Naive thymus-derived CD8-positive, alpha-beta T cell (primary cell): ENCODE measurements around the gene DIPK1B. TPM values are rescaled to one million over a fixed set of nuclear protein-coding genes. Genes with fewer than 3 reads are reported as not detected.
"Not testable (repeated sequence)": the region's sequence is repeated elsewhere in the genome, so short reads cannot be mapped to it uniquely, and the experiment has no call there.

Experiments used
- ATAC-seq, 2 donors: fragments of 150-1000 bp; cut with Tn5 transposase in 1 of 2; sonication (Bioruptor Pico), chemical (Tn5 transposase) in 1 of 2; 1 replicate in 1 of 2; 2 replicates in 1 of 2; pipeline ENCODE4 v1.10.0; 2021; ENCODE audit warnings: mild to moderate bottlenecking in 2 of 2, moderate library complexity in 2 of 2
- POLR2A ChIA-PET: fragments of 350-600 bp; sonication (Branson Sonifier 250); formaldehyde crosslinking; loops from one replicate; lab custom pipeline; 2021; ENCODE audit warnings: antibody characterized with exemption; lab: Charles Lee
- DNase-seq, 10 donors: peaks; one replicate each; pipeline versions ENCODE4 v3.0.0 to v3.0.0-alpha.2; 2020 to 2022
- H3K27ac Mint-ChIP-seq, 10 donors: one replicate each; pipeline ENCODE4 v1.8.0; 2020 to 2022; ENCODE audit warnings: mild to moderate bottlenecking in 10 of 10, mixed read lengths in 10 of 10, moderate library complexity in 4 of 10, inconsistent platforms in 1 of 10
- H3K27me3 Mint-ChIP-seq, 5 donors: one replicate each; pipeline ENCODE4 v1.8.0; 2021 to 2022; ENCODE audit warnings: mixed read lengths in 5 of 5
- H3K36me3 Mint-ChIP-seq, 3 donors: one replicate each; pipeline ENCODE4 v1.8.0; 2020 to 2022; ENCODE audit warnings: mixed read lengths in 3 of 3, mild to moderate bottlenecking in 2 of 3, inconsistent platforms in 1 of 3
- H3K4me1 Mint-ChIP-seq, 4 donors: one replicate each; pipeline ENCODE4 v1.8.0; 2021 to 2022; ENCODE audit warnings: mixed read lengths in 4 of 4
- H3K4me3 Mint-ChIP-seq, 10 donors: one replicate each; pipeline ENCODE4 v1.8.0; 2020 to 2022; ENCODE audit warnings: mild to moderate bottlenecking in 10 of 10, mixed read lengths in 10 of 10, moderate library complexity in 6 of 10, inconsistent platforms in 1 of 10
- H3K9me3 Mint-ChIP-seq, 9 donors: one replicate each; pipeline ENCODE4 v1.8.0; 2020 to 2022; ENCODE audit warnings: mixed read lengths in 9 of 9, mild to moderate bottlenecking in 3 of 9, inconsistent platforms in 1 of 9, moderate library complexity in 1 of 9
- polyA plus RNA-seq, 3 donors: library from polyadenylated mRNA; unstranded; fragments of 300-500 nt; fragmentation: Illumina TruSeq; gene quantifications; one replicate each; pipeline ENCODE4 v1.2.3, GENCODE V29; 2021
- total RNA-seq, 8 experiments: library from RNA in 2 of 8; stranded (reverse) in 2 of 8; gene quantifications; one replicate each; pipeline ENCODE4 v1.2.3 and lab custom pipeline; 2021 to 2026

The DIPK1B gene
- total and polyA plus RNA-seq, 5 experiments from 2014 or later = 0.07 to 1.1 (median 0.58) TPM; not detected in 2

DNA sequence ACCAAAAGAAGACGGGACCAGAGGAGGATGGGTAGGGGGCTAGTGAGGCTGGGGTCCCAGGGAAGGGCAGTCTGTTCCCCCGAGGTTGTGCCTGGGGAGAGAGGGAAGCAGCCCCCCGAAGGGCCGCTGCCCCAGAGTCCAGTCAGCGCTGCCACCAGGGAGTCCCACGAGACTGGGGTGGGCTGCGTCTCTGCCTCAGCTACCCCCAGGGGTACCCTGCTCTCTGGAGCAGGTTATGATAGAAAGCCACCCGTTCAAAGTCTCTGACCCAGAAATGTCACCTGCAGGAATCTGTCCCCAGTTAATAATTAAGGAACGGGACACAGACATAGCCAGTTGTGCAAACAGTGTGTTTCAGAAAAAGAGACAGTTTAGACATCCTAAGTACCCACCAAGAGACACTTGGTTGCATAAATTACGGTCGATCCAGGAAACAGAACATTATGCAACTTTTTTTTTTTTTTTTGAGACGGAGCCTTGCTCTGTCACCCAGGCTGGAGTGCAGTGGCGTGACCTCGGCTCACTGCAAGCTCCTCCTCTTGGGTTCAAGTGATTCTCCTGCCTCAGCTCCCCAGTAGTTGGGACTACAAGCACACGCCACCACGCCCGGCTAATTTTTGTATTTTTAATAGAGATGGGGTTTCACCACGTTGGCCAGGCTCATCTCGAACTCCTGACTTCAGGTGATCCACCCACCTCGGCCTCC lies 14.4 kb upstream of the DIPK1B start:
- Mint-ChIP-seq H3K27me3 (peaks cover 0 to 10% (median 0%) of the 10 kb centered on the region in 5 donors), H3K9me3 (no peaks in the 10 kb centered on the region), H3K36me3 (no peaks in the 10 kb centered on the region), H3K27ac (no peak overlapping the region), H3K4me3 (peak overlapping the region in 2 of 10 donors; percentile 33 to 54), H3K4me1 (peaks cover 14 to 45% (median 35%) of the 10 kb centered on the region in 4 donors)
- POLR2A ChIA-PET = interaction anchor here (0.7 to 1.9 kb wide), 2 partner anchors 30 to 31 kb away, joined by 3 to 5 read pairs; no protein-coding TSS in a partner anchor
- ATAC-seq = no peak
- DNase-seq = no peak

DNA sequence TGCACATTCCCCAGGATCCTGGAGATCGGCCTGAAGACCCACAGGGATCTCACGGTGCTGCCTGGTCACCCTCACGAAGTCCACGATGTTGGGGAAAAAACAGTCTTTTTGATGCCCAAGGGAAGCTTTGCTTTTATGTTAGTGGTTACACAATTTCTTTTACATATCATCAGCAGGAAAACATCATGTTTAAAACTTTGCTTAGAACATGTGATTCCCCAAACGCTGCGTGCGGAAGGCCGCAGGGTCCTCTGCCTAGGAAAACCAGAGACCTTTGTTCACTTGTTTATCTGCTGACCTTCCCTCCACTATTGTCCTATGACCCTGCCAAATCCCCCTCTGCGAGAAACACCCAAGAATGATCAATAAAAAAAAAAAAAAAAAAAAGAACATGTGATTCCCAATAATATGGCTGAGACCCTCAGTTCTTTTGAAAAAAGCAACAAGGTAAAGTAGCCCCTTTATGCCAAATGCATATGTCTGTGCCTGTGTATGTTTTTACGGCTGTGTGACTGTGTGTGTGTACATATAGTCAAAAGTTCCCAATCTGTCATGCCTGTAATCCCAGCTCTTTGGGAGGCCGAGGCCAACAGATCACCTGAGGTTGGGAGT lies 13.6 kb upstream of the DIPK1B start:
- Mint-ChIP-seq H3K9me3 (no peaks in the 10 kb centered on the region), H3K27ac (peak overlapping the region in 1 of 10 donors; percentile 59), H3K27me3 (peaks cover 0 to 7% (median 0%) of the 10 kb centered on the region in 5 donors), H3K4me1 (peaks cover 14 to 45% (median 39%) of the 10 kb centered on the region in 4 donors), H3K36me3 (no peaks in the 10 kb centered on the region), H3K4me3 (peak overlapping the region in 2 of 10 donors; percentile 31 to 55)
- ATAC-seq (no peak), DNase-seq (no peak)
- POLR2A ChIA-PET = interaction anchor here (0.6 to 1.1 kb wide), 3 partner anchors 29 to 65 kb away, joined by 3 to 4 read pairs (median 4); no protein-coding TSS in a partner anchor

DNA sequence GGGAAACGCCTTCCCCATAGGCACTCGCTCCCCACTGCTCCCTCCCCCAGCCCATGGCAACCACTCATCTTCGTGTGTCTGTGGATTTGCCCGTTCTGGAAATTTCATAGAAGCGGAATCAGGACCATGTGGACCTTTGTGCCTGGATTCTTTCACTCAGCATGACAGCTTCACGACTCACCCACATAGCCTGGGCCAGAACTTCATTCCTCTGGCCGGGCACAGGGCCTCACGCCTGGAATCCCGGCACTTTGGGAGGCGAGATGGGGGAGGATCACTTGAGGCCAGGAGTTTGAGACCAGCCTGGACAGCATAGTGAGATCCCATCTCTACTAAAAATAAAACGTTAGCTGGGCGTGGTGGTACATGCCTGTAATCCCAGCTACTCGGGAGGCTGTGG lies 12.1 kb upstream of the DIPK1B start:
- peaks cover 14 to 42% (median 39%) of the 10 kb centered on the region in 4 donors for H3K4me1 Mint-ChIP-seq
- peak overlapping the region in 7 of 10 donors; percentile 18 to 96 (median 88) for H3K27ac Mint-ChIP-seq
- ATAC-seq = no peak
- peaks cover 0 to 7% (median 0%) of the 10 kb centered on the region in 5 donors for H3K27me3 Mint-ChIP-seq
- peak overlapping the region in 4 of 10 donors; percentile 14 to 87 (median 80) for H3K4me3 Mint-ChIP-seq
- no peaks in the 10 kb centered on the region for H3K36me3 Mint-ChIP-seq
- POLR2A ChIA-PET = interaction anchor here (0.7 to 2.7 kb wide), 3 partner anchors 14 to 397 kb away, joined by 4 to 19 read pairs (median 4); no protein-coding TSS in a partner anchor
- no peak for DNase-seq
- no peaks in the 10 kb centered on the region for H3K9me3 Mint-ChIP-seq

DNA sequence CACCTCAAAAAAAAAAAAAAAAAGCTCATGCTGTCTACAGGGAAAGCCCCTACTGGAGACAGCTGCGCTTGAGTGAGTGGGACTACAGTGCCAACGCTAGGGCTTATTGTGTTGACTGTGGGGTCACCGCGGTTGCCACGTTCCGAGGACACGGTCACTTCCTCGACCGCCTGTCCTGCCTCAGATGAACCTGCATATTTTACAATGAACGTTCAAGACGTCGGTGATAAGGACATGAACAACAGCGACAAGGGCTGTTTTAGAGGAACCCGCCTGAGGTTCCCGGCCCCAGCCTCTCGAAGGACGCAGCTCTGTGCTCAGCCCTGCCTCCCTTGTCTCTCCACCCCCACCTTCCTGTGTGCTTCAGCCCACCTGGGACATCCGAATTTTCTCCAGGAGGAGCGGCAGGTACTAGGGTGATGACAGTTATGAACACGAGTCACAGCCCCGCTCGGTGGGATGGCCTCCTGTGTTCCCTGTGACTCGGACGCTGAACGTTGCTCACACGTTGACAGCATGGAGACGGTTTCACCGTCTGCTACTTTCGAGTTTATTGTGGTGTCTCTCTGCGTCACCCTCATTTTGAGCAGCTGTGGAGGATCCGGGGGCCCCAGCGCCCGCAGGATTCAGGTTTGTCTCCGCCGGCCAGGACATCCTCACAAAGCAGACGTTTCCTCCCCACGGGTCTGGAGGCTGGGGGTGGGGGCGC lies 11.3 kb upstream of the DIPK1B start:
- DNase-seq = peak in 9 of 10 donors; percentile 31 to 77 (median 65)
- H3K4me3 Mint-ChIP-seq = peak overlapping the region; percentile 73 to 90 (median 85)
- H3K27me3 Mint-ChIP-seq = peaks cover 0 to 7% (median 0%) of the 10 kb centered on the region in 5 donors
- H3K9me3 Mint-ChIP-seq = no peaks in the 10 kb centered on the region
- POLR2A ChIA-PET = interaction anchor here (0.7 to 2.7 kb wide), 4 partner anchors 13 to 1013 kb away, joined by 4 to 19 read pairs (median 4); no protein-coding TSS in a partner anchor
- peaks cover 14 to 43% (median 33%) of the 10 kb centered on the region in 4 donors for H3K4me1 Mint-ChIP-seq
- peak; percentile 84 for ATAC-seq
- peak overlapping the region; percentile 82 to 96 (median 95) for H3K27ac Mint-ChIP-seq
- H3K36me3 Mint-ChIP-seq = no peaks in the 10 kb centered on the region

DNA sequence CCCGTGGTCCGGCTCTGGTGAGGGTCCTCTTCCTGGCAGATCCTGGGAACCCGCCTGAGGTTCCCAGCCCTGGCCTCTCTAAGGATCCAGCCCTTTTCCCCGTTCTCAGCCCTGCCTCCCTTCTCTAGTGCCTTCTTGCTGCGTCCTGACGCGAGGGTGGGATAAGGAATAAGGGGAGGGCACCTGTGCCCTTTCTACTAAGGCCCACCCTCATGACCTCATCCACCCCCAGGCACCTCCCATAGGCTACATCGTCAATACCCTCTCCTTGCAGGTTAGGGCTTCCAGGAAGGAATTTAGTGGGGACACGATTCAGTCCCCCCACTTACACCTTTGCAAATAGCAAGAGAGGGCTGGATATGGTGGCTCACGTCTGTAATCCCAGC lies 10.7 kb upstream of the DIPK1B start:
- ATAC-seq = no peak
- POLR2A ChIA-PET = interaction anchor here (0.7 to 2.7 kb wide), 4 partner anchors 13 to 160 kb away, joined by 3 to 19 read pairs (median 5); no protein-coding TSS in a partner anchor
- Mint-ChIP-seq H3K4me3 (peak overlapping the region; percentile 73 to 90 (median 85)), H3K27me3 (peaks cover 0 to 7% (median 0%) of the 10 kb centered on the region in 5 donors), H3K4me1 (peaks cover 14 to 43% (median 31%) of the 10 kb centered on the region in 4 donors), H3K27ac (peak overlapping the region in 9 of 10 donors; percentile 82 to 96 (median 95)), H3K9me3 (no peaks in the 10 kb centered on the region), H3K36me3 (no peaks in the 10 kb centered on the region)
- DNase-seq = no peak

DNA sequence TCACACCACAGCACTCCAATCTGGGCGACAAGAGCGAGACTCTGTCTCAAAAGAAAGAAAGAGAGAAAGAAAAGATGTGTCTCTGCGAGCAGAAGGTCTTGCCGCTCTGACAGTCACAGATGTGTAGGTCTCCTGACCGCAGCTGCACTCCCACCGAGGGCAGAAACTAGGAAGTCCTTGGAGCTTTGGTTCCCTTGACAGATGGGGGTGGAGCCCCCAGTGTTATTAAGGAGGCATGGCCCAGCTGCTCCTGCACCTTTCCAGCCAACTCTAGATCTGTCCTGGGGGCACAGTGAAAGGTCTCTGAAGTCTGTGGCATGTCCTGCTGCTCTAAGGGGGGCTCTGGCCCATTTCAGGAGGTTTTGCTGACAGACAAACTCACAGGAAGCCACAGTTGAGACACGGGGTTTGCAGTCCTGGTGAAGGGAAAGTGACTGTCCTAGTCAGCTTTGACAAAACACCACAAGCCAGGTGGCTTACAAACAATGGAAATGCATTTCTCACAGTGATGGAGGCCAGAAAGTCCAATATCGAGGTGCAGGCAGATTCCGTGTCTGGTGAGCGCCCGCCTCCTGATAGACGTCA lies 9.0 kb upstream of the DIPK1B start:
- Mint-ChIP-seq H3K4me3 (no peak overlapping the region), H3K27ac (peak overlapping the region in 5 of 10 donors; percentile 6 to 67 (median 28)), H3K9me3 (no peaks in the 10 kb centered on the region), H3K27me3 (peaks cover 0 to 3% (median 0%) of the 10 kb centered on the region in 5 donors), H3K36me3 (no peaks in the 10 kb centered on the region), H3K4me1 (peaks cover 11 to 33% (median 19%) of the 10 kb centered on the region in 4 donors)
- DNase-seq (no peak), ATAC-seq (no peak)
- POLR2A ChIA-PET = interaction anchor here (1.0 kb wide), 2 partner anchors 16 to 23 kb away, joined by 3 read pairs; no protein-coding TSS in a partner anchor

DNA sequence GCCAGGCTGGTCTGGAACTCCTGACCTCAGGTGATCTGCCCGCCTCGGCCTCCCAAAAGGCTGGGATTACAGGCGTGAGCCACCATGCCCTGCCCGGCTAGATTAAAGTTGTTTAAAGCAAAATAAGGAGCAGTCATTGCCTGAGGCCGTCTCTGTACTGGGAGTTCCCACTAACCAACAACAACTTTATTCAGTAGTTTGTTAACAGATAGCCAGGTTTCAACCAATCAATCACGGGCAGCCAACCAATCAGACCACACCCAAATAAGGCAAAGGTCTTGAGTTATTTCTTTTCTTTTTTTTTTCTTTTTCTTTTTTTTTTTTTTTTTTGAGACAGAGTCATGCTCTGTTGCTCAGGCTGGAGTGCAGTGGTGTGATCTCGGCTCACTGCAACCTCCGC lies 7.6 kb upstream of the DIPK1B start:
- H3K4me1 Mint-ChIP-seq = peaks cover 11 to 32% (median 18%) of the 10 kb centered on the region in 4 donors
- H3K27ac Mint-ChIP-seq, ATAC-seq, H3K9me3 Mint-ChIP-seq, POLR2A ChIA-PET, H3K27me3 Mint-ChIP-seq, DNase-seq, H3K4me3 Mint-ChIP-seq, H3K36me3 Mint-ChIP-seq: not testable (repeated sequence)

DNA sequence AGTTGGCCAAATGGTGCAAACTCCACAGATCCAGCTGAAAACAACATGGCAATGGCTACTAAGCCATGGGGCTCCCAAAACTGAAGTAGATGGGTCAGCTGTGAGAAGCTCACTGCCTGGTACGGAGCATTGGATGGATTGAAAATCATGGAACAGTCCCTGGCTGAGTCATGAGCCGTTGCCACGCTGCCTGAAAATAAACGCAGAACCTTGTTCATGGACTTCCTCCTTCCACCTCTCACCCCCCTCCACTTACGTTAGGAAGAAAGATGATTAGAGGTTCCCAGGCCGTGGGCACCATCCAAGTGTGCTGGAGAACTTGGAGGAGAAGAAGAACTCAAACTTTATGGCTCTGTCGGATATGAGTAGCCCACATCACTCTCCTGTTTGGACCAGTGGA lies 6.8 kb upstream of the DIPK1B start:
- POLR2A ChIA-PET = no interaction called here
- H3K4me3 Mint-ChIP-seq = no peak overlapping the region
- peaks cover 2 to 10% (median 7%) of the 10 kb centered on the region in 5 donors for H3K27me3 Mint-ChIP-seq
- DNase-seq (no peak), ATAC-seq (no peak)
- H3K9me3 Mint-ChIP-seq = no peaks in the 10 kb centered on the region
- peak overlapping the region in 2 of 10 donors; percentile 3 to 33 for H3K27ac Mint-ChIP-seq
- no peaks in the 10 kb centered on the region for H3K36me3 Mint-ChIP-seq
- peaks cover 9 to 26% (median 13%) of the 10 kb centered on the region in 4 donors for H3K4me1 Mint-ChIP-seq

DNA sequence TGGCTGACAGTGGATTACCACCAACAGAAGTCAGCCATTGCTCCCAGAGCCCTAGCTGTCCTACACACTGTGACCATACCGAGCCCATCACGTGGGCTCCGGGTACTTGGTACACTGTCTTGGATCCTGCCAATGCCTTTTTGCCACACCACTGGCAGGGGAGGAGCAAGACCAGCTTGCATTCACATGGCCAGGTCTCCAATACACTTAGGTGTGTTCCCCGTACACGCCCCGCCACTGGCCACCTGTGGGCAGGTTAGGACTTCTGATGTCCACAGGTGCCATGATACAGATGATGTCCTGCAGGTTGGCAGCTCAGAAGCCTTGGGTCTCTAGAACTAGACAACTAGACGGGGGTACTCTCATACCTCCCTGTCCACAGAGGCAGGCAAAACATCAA lies 5.4 kb upstream of the DIPK1B start:
- peaks cover 0 to 16% (median 6%) of the 10 kb centered on the region in 4 donors for H3K4me1 Mint-ChIP-seq
- no peaks in the 10 kb centered on the region for H3K9me3 Mint-ChIP-seq
- ATAC-seq = no peak
- POLR2A ChIA-PET = no interaction called here
- H3K27me3 Mint-ChIP-seq = peaks cover 2 to 21% (median 13%) of the 10 kb centered on the region in 5 donors
- DNase-seq = no peak
- H3K4me3 Mint-ChIP-seq = no peak overlapping the region
- H3K27ac Mint-ChIP-seq = no peak overlapping the region
- no peaks in the 10 kb centered on the region for H3K36me3 Mint-ChIP-seq

DNA sequence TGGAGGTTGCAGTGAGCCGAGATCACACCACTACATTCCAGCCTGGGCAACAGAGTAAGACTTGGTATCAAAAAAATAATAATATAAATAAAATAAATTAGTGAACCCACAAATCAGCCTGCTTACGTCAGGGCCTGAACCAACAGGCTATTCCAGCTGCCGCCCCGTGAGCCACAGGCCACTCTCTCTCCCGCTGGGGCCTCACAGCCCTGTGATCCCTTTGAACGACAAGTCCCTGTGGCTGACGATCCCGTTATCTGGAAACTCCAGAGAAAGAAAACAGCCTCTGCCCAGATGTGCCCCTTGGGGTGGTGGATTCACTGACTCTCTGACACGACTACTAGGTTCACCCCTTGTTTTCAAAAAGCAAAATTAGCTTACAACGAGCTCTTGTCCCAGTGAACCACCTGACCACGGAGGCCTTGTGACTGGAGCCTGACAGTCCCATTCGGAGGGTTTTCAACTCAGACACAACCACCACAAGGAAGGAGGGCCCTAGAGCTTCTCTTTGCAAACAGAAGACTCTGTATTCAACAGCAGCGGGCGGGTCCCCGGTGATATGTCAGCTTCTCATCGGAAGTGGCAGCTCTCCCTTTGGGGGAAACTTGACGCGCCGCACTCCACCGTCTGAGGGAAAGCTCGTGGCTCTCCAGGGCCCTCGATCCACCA lies 4.4 kb upstream of the DIPK1B start:
- no peak for ATAC-seq
- Mint-ChIP-seq H3K36me3 (no peaks in the 10 kb centered on the region), H3K9me3 (no peaks in the 10 kb centered on the region), H3K4me3 (no peak overlapping the region), H3K4me1 (peaks cover 0 to 12% (median 6%) of the 10 kb centered on the region in 4 donors), H3K27ac (peak overlapping the region in 1 of 10 donors; percentile 53), H3K27me3 (peaks cover 2 to 22% (median 13%) of the 10 kb centered on the region in 5 donors)
- DNase-seq = no peak
- POLR2A ChIA-PET = no interaction called here

DNA sequence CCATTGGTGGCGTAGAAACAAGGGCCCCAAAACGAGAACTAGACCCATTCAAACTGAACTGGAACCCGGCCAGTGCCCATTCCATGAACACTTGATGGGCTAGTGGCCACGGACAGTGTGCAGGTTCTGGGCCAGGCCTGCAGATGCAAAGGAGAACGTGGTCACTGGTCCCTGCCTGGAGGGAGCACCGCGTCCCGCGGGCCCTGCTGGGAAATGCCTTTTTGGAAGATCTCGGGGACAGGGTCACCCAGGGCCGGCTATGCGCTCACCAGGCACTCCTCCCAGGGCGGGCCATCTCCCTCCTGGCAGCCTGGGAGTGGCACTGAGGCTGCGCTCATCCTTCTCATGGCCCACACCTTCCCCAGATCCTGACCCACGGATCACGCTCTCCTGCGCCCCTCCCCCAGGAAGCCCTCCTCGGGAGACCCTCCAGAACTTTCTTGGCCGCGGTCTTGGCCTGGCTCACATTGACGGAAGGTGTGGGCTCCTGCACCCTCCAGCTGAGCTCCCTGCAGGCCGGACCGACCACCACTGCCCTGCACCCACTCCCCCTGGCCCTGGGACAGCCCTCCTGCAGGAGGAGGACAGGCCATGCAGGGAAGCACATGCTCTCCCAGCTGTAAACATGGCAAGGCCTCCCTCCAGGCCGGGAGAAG lies 2.8 kb upstream of the DIPK1B start:
- Mint-ChIP-seq H3K9me3 (no peaks in the 10 kb centered on the region), H3K27me3 (peaks cover 2 to 37% (median 25%) of the 10 kb centered on the region in 5 donors), H3K4me1 (peaks cover 0 to 14% (median 5%) of the 10 kb centered on the region in 4 donors), H3K36me3 (no peaks in the 10 kb centered on the region), H3K4me3 (no peak overlapping the region), H3K27ac (no peak overlapping the region)
- DNase-seq (no peak), ATAC-seq (no peak)
- POLR2A ChIA-PET = no interaction called here
